ENCODE data around the gene ATP6V1G3.

DNA sequence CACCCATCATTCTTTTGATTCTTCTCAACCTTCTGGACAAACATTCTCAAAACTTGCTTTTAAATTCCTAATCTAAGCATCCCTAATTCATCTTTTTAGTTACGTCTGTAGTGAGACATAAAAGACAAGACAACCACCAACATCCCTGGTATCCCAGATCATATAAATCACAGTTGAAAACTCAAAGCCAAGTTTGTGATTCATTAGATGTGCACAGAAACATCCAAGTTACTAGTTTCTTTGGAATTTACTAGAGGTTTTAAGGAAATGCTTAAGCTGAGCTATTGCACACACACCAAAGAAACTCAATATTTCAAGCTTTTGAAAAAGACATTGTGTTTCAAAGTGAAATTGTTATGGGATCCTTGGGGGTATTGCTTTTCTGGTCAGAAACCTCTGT is 47.6 kb downstream of the ATP6V1G3 start:
- no peak for TF ChIP-seq POLR2A (IDR thresholded peaks at IDR 0.05)
- TF ChIP-seq, protein P1, sequence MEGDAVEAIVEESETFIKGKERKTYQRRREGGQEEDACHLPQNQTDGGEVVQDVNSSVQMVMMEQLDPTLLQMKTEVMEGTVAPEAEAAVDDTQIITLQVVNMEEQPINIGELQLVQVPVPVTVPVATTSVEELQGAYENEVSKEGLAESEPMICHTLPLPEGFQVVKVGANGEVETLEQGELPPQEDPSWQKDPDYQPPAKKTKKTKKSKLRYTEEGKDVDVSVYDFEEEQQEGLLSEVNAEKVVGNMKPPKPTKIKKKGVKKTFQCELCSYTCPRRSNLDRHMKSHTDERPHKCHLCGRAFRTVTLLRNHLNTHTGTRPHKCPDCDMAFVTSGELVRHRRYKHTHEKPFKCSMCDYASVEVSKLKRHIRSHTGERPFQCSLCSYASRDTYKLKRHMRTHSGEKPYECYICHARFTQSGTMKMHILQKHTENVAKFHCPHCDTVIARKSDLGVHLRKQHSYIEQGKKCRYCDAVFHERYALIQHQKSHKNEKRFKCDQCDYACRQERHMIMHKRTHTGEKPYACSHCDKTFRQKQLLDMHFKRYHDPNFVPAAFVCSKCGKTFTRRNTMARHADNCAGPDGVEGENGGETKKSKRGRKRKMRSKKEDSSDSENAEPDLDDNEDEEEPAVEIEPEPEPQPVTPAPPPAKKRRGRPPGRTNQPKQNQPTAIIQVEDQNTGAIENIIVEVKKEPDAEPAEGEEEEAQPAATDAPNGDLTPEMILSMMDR (IDR thresholded peaks at IDR 0.05) = no peak
